Nucleus accumbens (tissue), 56 donors: ENCODE data around the gene FTSJ1.
A peak's percentile ranks its signal among the peaks of the same experiment; 100 is the strongest.

ENCODE experiments used
- DNase-seq, 56 donors: peaks; one replicate each; lab custom pipeline; 2025; lab: John Stamatoyannopoulos, UW

The FTSJ1 gene

DNA sequence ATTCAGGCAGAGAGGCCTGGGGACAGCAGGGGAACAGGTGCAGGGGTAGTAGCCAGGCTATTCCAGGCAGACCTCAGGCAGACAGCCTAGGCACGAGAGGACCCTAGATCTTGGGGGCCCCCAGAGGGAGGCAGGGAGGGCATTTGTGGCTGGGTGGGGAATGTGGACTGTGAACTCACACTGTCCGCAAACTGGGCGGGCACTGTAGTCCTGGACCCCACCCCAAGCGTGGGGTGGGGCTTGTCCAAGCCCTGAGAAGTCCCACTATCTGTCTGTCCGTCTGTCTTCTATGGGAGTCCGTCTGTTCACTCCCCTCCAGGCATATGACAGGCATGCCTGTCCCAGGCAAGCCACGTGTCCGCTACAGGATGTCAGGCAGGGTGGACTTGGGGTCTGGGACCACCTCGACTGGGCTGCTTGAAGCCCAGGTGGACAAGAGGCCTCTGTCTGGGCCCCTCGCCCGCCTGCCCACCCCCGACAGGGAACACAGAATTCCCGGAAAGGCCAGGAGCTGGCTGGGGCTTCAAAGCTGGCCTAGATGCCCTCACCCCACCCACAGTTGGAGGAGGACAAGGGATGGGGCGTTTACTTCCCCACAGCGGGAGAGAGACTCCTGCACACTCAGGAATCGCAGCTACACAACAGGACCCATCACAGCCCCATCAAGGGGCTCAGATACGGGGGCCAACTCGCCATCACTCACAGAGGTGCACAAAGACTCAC is 5.7 kb upstream of the FTSJ1 start, which contains the start of gene SLC38A5:
SLC38A5 (minus strand) TSS at position 151 of the 723 bp plus-strand sequence. CDS start 2,336 bp downstream, outside the sequence.
- DNase-seq: no peak

DNA sequence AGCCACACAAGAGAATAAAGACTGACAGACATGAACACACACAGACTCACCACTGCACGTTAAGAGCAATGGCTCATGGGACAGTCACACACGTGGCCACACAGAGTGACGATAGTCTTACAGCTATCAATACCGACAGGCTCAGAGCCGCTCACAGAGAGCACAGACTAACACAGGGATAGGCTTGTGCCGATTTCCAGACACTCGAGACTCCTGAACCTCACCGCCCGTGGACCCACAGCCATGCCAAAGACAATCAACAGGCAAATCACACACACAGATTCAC is 5.2 kb upstream of the FTSJ1 start:
- DNase-seq: no peak

DNA sequence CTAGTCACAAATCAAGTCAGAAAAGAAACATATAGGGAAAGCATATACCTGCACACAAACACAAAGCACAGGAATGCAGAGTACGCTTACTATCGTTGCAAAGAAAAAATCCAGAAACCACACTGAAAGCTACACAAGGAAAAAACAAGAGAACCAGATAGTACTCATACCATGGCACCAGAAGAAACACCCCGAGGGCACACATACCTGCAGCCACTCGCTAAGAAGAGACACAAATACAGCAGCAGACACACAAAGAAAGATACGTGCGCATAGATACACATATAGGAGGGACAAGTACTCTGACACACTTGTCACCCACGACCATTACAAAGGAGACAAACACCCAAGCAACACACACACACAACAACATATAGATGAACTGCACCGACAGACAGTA is 4.5 kb upstream of the FTSJ1 start:
- no peak for DNase-seq

DNA sequence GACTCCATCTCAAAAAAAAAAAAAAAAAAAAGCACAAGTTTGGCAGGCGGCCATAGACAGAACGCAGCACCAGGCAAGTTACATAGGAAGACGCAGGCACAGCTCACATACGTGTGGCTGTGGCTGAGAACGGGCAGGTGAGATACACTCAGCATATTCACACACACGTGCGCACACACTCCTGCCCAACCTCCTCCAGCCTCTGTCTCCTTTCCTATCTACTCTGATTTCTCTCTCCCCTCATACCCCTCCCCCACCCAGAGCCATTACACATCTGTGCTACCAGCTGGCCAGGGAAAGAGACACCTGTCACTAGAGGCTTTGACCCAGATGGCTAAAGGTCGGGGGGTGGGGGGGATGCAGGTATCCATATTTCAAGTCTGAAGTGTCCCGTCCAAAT is 3.8 kb upstream of the FTSJ1 start:
- no peak for DNase-seq

DNA sequence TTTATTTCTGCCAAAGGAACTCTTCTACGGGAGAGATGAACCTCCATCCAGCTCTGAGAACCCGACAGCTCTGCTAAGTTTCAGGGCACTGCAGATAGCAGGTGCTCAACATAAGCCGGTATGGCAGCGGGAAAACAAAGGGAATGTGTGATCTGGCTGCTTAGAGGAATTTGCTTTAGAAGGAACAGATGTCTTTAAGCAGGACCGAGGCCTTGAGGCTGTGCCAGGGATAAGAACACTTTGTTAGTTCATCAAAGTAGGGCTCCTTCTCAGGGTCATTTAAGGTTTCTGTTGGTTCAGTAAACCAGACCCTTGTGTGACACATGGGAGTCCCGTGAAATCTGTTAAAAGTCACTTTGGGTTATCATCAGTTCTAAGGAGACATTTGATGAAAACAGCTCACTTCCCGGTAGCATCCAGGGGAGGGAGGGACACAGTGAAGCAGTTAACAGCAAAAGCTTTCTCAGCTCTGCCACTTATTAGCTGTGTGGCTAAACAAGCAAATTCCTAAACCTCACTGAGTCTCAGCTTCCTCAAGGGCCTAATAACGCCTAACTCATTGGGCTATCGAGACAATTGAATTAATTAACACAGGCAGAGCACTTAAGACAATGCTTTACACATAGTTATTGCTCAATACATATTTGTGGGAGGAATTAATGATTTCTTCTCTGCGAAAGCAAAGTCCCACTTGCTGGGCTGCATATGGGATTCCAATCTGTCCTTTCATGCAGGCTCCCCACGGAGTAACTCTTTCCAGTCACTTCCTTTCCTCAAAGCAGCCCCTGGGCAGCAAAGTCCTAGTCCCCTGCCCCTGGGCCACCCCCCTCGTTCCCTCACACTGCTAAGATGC is 2.9 kb upstream of the FTSJ1 start:
- no peak for DNase-seq

DNA sequence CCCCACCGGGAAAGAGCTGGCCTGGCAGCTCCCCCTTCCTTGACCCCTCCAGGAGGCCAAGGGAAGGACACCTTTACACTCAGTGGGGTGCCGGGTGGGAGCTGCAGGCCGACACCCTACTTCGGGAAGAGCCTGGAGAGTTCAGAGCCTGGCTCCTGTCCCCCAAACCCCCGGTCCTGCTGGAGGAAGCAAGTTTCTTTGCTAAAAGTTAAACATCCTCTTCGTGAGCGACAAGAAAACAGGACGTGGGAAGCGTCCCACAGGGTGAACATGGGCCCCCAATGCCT is 2.4 kb upstream of the FTSJ1 start:
- DNase-seq: no peak

DNA sequence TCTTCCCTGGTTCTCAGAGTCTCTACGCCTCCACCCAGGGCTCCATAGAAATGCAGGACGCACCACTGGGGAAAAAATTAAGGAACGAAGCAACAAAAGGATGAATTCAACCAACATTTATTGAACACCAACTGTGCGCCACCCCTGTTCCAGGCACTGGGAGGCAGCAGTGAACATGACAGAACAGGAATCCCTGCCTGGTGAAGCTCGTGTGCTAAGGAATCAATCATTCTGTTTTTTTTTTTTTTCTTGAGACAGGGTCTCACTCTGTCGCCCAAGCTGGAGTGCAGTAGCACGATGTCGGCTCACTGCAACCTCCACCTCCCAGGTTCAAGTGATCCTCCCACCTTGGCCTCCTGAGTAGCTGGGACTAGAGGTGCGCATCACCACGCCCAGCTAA is 1.9 kb upstream of the FTSJ1 start:
- peak in 2 of 56 donors; percentile 2 to 7 for DNase-seq

DNA sequence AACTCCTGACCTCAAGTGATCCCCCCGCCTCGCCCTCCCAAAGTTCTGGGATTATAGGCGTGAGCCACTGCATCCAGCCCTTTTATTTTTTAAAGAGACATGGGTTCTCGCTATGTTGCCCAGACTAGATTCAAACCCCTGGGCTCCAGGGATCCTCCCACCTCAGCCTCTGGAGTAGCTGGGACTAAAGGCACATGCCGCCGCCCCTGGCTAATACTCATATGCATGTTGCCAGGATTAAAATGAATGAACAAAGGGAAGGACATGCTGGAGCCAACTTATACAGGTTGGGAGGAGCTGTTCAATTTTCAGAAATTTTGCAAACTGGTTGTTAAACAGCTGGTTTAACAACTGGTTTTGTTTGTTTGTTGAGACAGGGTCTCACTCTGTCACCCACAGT is 1.4 kb upstream of the FTSJ1 start:
- DNase-seq: no peak

DNA sequence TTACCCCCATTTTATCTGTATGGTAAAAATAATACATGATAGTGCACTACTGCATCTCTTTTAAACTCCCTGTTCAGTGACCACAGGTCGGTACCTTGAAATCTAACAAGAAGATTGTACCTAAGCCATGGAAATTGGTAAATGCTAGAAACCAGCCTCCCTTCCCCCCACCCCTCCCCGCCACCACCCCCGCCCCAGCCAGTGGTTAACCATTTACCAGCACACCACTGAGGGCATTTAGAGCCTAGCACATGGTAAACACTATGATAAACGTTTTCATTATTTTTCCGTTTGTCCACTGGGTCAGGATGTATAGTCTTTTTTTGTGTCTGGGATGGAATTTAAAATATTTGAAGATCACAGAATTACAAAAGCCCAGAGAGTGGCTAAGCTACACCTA is 703 bp upstream of the FTSJ1 start:
- no peak for DNase-seq

DNA sequence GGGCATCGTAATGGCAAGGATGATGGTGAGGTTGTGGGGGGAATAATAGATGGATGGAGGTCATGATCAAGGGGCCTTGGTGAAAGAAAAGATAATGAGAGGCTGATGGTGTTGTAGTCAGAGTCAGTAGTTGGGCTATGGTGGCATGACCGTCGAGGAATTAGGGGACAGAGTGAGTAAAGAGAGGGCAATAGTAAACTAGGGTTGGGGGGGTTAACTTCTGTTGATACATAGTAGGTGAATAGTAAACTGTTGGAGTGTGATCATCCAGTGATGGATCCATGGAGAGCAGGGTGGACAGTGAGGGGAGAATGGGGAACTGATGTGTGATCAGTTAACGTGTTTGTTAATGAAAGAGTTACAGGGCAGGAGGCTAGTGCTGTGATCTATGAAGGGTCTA is 920 bp downstream of the FTSJ1 start:
- no peak for DNase-seq

DNA sequence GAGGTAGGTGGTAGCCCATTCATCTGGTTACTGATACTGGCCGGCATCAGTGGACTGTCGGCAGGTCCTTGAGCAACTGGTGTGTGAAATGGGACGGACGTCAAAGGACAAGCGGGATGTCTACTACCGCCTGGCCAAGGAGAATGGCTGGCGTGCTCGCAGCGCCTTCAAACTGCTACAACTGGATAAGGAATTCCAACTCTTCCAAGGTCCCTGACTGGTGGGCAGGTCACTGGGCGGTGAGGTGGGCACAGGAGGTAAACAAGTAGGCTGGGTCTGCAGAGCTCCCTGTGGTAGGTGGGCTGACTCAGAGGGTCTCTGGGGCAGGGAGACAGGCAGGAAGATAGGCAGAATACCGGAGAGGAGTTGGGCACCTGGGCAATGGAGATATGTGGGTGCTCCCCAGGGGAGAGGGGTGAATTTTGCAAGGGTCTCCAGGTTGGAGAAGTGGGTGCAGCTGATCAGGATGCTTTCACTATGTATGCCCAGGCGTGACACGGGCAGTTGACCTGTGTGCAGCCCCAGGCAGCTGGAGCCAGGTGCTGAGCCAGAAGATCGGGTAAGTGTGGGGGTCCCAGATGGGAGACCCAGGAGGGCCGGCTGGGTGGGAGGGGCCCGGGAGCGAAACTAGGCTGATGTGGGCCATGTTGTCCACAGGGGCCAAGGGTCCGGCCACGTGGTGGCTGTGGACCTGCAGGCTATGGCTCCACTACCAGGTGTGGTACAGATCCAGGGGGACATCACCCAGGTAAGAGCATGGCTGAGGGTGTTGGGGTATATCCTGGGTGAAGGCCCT is 2.2 kb downstream of the FTSJ1 start:
- DNase-seq: no peak

DNA sequence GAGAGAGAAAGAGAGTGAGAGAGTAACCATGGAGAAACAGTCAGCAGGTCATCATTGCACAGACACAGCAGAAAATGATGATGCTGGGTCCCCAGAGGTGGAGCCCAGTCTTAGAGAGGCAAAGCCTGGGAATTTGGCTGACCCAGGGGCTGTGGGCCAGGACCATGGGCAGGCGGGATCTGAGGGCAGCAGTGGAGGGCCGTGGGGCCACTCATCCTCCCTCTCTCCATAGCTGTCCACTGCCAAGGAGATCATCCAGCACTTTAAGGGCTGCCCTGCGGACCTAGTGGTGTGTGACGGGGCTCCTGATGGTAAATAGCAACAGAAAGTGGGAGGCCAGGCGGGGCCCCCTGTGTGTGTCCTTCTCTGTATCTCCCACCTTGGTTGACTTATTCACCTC is 2.8 kb downstream of the FTSJ1 start:
- DNase-seq: no peak

DNA sequence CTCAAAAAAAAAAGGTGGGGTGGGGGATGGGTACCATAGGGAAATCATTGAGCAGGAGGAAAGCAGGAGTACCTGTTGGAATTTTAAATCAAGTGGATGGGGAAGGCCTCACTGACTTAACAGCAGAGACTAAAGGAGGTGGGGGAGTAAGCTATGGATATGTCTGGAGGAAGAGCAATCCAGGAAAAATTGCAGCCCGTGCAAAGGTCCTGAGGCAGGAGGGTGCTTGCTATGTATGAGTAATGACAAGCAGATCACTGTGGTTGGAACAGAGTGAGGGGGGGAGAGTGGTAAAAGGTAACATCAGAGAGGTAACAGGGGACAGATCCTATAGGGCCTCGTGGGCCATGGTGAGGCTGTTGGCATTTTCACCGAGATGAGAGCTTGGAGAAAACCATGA is 4.1 kb downstream of the FTSJ1 start:
- no peak for DNase-seq

DNA sequence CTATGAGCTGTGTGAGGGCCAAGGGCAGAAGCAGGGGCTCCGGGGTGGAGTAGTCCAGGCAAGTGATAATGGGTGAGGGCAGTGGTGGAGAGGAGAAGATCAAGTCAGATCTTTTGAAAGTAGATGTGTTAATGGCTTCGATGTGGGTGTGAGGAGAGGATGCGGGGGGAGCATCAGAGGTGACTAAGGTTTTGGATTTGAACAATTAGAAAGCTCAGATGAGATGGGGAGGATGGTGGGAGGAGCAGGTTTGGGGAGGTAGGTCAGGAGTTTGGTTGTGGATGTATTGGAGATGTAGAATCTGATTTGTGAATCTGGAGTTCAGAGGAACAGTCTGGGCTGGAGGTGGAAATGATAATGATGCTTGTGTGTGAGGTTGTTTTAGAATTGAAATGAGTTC is 4.6 kb downstream of the FTSJ1 start:
- peak in 12 of 56 donors; percentile 1 to 46 (median 18) for DNase-seq

DNA sequence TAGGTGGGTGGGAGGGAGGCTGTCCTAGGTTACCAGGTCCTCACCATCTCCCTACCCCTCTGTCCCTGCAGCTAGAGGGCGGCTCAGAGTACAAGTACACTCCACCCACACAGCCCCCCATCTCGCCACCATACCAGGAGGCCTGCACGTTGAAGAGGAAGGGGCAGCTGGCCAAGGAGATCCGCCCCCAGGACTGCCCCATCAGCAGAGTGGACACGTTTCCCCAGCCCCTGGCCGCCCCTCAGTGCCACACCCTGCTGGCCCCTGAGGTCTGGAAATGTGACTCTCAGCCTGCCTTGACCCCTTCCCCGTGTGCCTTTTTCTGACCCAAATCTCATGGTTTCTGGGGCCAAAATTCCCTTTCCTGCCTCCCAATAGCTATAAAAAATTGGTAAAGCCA is 6.5 kb downstream of the FTSJ1 start:
- no peak for DNase-seq

DNA sequence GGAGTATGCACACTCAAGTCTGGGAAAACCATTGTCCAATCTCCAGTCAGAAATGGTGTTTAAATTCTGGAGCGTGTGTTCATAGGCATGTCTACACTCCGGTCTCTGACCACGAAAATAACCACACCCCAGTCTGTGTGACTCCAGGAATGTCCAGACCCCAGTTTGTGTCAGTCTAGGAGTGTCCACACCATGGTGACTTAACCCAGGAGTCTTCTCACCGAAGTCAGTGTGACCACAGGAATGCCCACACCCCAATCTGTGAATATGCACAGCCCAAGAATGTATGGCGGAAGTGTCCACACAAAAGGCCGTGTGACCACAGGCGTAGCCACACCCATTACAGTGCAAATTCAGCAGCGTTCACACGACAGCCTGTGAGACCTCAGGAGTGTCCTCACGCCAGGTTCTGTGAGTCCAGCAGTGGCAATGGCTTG is 11.4 kb downstream of the FTSJ1 start:
- no peak for DNase-seq

DNA sequence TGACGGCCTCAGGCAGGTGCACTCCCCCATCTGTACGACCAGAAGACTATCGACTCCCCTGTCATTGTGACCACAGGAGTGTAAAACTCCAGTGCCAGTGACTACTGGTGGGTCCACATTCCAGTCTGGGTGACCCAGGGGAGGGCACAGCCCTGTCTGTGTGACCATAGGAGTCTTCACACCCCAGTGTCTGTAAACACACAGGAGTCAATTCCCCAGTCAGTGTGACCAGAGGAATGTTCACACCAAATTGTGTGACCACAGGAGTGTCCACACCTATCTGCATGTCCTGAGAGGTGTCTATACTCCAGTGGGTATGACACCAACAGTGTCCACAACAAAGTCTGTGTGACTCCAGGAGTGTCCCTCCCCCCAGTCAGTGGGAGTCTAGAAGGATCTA is 12.0 kb downstream of the FTSJ1 start:
- DNase-seq: no peak

DNA sequence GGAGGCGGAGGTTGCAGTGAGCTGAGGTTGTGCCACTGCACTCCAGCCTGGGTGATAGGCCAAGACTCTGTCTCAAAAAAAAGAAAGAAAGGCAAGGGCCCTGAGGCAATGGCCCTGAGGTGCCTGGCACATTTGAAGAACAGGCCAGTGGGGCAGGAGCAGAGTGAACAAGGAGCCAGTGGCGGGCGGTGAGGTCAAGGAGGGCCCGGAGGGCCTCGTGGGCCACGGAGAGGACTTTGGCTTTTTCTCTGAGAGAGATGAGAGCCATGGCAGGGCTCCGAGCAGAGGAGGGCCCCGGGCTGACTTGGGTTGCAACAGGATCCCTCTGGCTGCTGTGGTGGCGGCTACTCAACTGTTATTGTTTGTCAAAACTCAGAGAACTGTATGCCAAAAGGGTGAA is 13.3 kb downstream of the FTSJ1 start:
- DNase-seq: no peak

DNA sequence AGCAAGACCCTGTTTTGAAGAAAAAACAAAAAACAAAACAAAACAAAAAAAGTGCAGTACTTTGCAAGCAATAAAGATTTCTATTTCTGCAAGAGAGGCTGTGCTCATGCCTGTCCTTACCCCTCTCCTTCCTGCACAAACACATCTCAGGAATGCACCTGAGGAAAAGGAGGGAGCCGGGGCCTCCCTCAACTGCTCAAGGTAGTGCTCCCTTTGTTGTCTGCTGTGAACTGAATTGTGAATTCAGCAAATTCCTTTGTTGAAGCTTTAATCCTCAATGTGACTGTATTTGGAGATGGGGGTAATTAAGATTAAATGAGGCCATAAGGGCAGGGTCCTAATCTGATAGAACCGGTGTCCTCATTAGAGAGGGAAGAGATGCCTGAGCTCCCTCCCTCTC is 13.9 kb downstream of the FTSJ1 start:
- no peak for DNase-seq

DNA sequence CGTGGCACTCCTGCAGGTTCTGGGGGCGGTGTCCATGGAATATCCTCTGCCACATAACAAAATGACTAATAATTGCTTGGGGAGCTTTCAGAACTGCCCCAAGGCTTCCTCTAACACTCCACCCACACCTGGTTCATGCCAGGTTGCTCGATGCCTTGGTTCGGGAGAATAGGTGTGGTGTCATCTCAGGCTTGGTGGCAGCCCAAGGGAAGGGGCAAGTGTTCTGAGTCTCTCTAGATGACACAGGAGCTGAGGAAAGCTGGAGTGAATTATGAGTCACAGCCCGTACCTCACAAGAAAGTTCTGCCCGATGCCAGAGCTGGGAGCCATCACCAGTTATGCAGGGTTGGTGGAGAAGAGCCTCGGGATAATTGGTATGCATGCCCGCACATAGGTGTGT is 14.7 kb downstream of the FTSJ1 start:
- peak in 1 of 56 donors; percentile 3 for DNase-seq

DNA sequence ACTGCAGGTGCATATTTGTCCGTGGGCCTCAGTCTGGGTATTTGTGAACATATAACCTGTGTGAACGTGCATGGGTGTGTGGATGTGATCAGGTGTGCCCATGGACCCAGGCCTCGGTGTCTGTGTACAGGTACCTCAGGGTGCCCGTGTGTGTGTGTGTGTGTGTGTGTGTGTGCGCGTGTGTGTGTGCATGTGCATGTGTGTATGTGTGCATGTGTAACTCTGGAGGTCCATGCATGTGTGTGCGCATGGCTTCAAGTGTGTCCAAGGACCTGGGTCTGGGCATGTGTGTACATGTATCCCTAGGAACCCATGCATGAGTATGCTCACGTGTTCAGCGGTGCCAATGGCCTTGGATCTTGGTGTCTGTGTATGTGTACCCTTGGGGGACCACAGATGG is 15.8 kb downstream of the FTSJ1 start:
- no peak for DNase-seq
